Thyroid gland (tissue), 4 donors: ENCODE results near the gene HOXB3. TPM values are rescaled to one million over a fixed set of nuclear protein-coding genes. Genes with fewer than 3 reads are reported as not detected.

Experiments used
- DNase-seq, 2 donors: peaks; one replicate each; pipeline ENCODE4 v3.0.0-alpha.2; 2019
- H3K27ac ChIP-seq, 3 donors: fragments of 200-600 bp; sonication (generic); 1 replicate in 2 of 3; 2 replicates in 1 of 3; pipeline ENCODE4 v1.5.1; 2016 to 2019; ENCODE audit warnings: mild to moderate bottlenecking in 1 of 3, moderate library complexity in 1 of 3
- H3K27me3 ChIP-seq: fragments of 200-600 bp; sonication (generic); one replicate; pipeline ENCODE4 v1.5.1; 2019
- H3K36me3 ChIP-seq, 2 donors: fragments of 200-600 bp; sonication (generic); one replicate each; pipeline ENCODE4 v1.5.1; 2016 to 2019
- H3K4me1 ChIP-seq, 2 donors: fragments of 200-600 bp; sonication (generic); one replicate each; pipeline ENCODE4 v1.5.1; 2017 to 2019
- H3K4me3 ChIP-seq, 3 donors: fragments of 200-600 bp; sonication (generic); replicated peaks in 1 of 3; 1 replicate in 2 of 3; 2 replicates in 1 of 3; pipeline ENCODE4 v1.5.1; 2016; ENCODE audit warnings: mild to moderate bottlenecking in 1 of 3
- H3K9me3 ChIP-seq: fragments of 200-600 bp; sonication (generic); one replicate; pipeline ENCODE4 v1.5.1; 2017
- CTCF ChIP-seq, 6 experiments: fragments of 200-600 bp in 3 of 6; fragments of 450-650 bp in 3 of 6; sonication (generic) in 3 of 6; IDR thresholded peaks; one replicate each; pipeline ENCODE4 v1.5.1; 2016 to 2019; ENCODE audit warnings: antibody characterized with exemption in 6 of 6, mild to moderate bottlenecking in 2 of 6, inconsistent platforms in 1 of 6, moderate library complexity in 1 of 6
- POLR2A ChIP-seq, 2 donors: fragments of 450-650 bp; IDR thresholded peaks; one replicate each; pipeline ENCODE4 v1.6.1; 2017; ENCODE audit warnings: antibody characterized with exemption in 2 of 2, mild to moderate bottlenecking in 2 of 2, moderate library complexity in 1 of 2
- WGBS, 2 donors: methylation state at CpG; one replicate each; pipeline ENCODE4 v1.1.5; 2017; 5-methylcytosine and 5-hydroxymethylcytosine counted together
- intact Hi-C: fragments of 100-400 bp; cut with DNase I; formaldehyde crosslinking; loops from one replicate; pipeline ENCODE4 v1.15.1; 2023
- total RNA-seq, 4 donors: library from RNA; depleted of rRNA; stranded (reverse); fragments of >200 nt; gene quantifications; one replicate each; pipeline ENCODE4 v1.2.3, GENCODE V29; 2016

HOXB3 gene
- total RNA-seq, 4 donors from 2014 or later, result 1.5 to 6.7 (median 4.3) TPM

- Histone ChIP-seq H3K4me1 (peaks cover 5 to 22% of the 10 kb centered on the region in 2 donors), H3K4me3 (no peak overlapping the region), H3K27me3 (peaks cover 76% of the 10 kb centered on the region), H3K36me3 (no peaks in the 10 kb centered on the region), H3K9me3 (no peaks in the 10 kb centered on the region), H3K27ac (no peak overlapping the region)
- TF ChIP-seq POLR2A (IDR thresholded peaks at IDR 0.05) (no peak), CTCF (IDR thresholded peaks at IDR 0.05) (no peak)
- DNase-seq, result no peak
- intact Hi-C loops, result loop anchor here (10.0 kb wide), 1 partner anchor 395 kb away; the partner anchor contains the start of gene IGF2BP1
- WGBS, 2 donors, result 38 to 54% methylated on average over 5 of the region's 5 CpGs
Observed at GRCh38 chr17:48599354-48599753, 9.3 kb upstream of the HOXB3 start.

- Histone ChIP-seq H3K4me3 (no peak overlapping the region), H3K9me3 (no peaks in the 10 kb centered on the region), H3K27ac (no peak overlapping the region), H3K27me3 (peaks cover 70% of the 10 kb centered on the region), H3K4me1 (peaks cover 5 to 26% of the 10 kb centered on the region in 2 donors), H3K36me3 (no peaks in the 10 kb centered on the region)
- 26% methylated on average over 7 of the region's 7 CpGs for WGBS, 2 donors
- intact Hi-C loops, result loop anchor here (10.0 kb wide), 1 partner anchor 396 kb away; the partner anchor contains the start of gene IGF2BP1
- DNase-seq, result no peak
- TF ChIP-seq CTCF (IDR thresholded peaks at IDR 0.05) (no peak), POLR2A (IDR thresholded peaks at IDR 0.05) (no peak)
Observed at GRCh38 chr17:48598736-48599135, 8.7 kb upstream of the HOXB3 start.

GRCh38 chr17:48597778-48598631 lies 8.0 kb upstream of the HOXB3 start:
- DNase-seq, result peak in 1 of 2 donors; percentile 23
- Histone ChIP-seq H3K27ac (no peak overlapping the region), H3K9me3 (no peaks in the 10 kb centered on the region), H3K4me1 (peaks cover 5 to 32% of the 10 kb centered on the region in 2 donors), H3K36me3 (no peaks in the 10 kb centered on the region), H3K4me3 (peak overlapping the region in 1 of 3 donors; percentile 28), H3K27me3 (peaks cover 71% of the 10 kb centered on the region)
- TF ChIP-seq POLR2A (IDR thresholded peaks at IDR 0.05), result no peak
- no peak for TF ChIP-seq CTCF (IDR thresholded peaks at IDR 0.05)
- 3% methylated on average over 22 to 48 of the region's 68 CpGs for WGBS, 2 donors
- intact Hi-C loops, result loop anchor here (10.0 kb wide), 1 partner anchor 397 kb away; the partner anchor contains the start of gene IGF2BP1

GRCh38 chr17:48597528-48597777 lies 7.4 kb upstream of the HOXB3 start:
- peaks cover 5 to 29% of the 10 kb centered on the region in 2 donors for H3K4me1 ChIP-seq
- H3K36me3 ChIP-seq, result no peaks in the 10 kb centered on the region
- DNase-seq, result no peak
- TF ChIP-seq POLR2A (IDR thresholded peaks at IDR 0.05) (no peak), CTCF (IDR thresholded peaks at IDR 0.05) (no peak)
- peak overlapping the region in 1 of 3 donors; percentile 28 for H3K4me3 ChIP-seq
- no peaks in the 10 kb centered on the region for H3K9me3 ChIP-seq
- intact Hi-C loops, result loop anchor here (10.0 kb wide), 1 partner anchor 397 kb away; the partner anchor contains the start of gene IGF2BP1
- WGBS, 2 donors, result 6 to 8% methylated on average over 4 to 16 of the region's 16 CpGs
- H3K27ac ChIP-seq, result no peak overlapping the region
- H3K27me3 ChIP-seq, result peaks cover 73% of the 10 kb centered on the region
